Right cardiac atrium (tissue), 5 donors: Measurements from ENCODE around the gene TJAP1. TPM values are rescaled to one million over a fixed set of nuclear protein-coding genes. Genes with fewer than 3 reads are reported as not detected.

Experiments
- ATAC-seq, 2 donors: fragments of 200-7000 bp; cut with Tn5 transposase; one replicate each; pipeline versions ENCODE4 v1.8.0 to v1.9.1; 2020; ENCODE audit warnings: moderate library complexity in 2 of 2, mild to moderate bottlenecking in 1 of 2
- DNase-seq, 3 donors: peaks; one replicate each; pipeline ENCODE4 v3.0.0-alpha.2; 2020
- H3K27ac ChIP-seq: one replicate; pipeline ENCODE4 v1.5.1; 2013; ENCODE audit warnings: mild to moderate bottlenecking, low read length, control low read depth, moderate library complexity
- H3K27me3 ChIP-seq: one replicate; pipeline ENCODE4 v1.6.1; 2013; ENCODE audit not compliant: control insufficient read depth, insufficient read depth
- H3K4me1 ChIP-seq: one replicate; pipeline ENCODE4 v1.6.1; 2013; ENCODE audit warnings: low read length; ENCODE audit not compliant: control insufficient read depth, insufficient read depth
- H3K4me3 ChIP-seq: one replicate; pipeline ENCODE4 v1.5.1; 2013; ENCODE audit warnings: low read length, control low read depth
- H3K9me3 ChIP-seq: one replicate; pipeline ENCODE4 v1.6.1; 2013; ENCODE audit warnings: low read length; ENCODE audit not compliant: control insufficient read depth
- WGBS: extraction: QIAGEN DNeasy Blood & Tissue Kit; methylation state at CpG from one replicate; pipeline ENCODE4 v1.1.7; 2013; 5-methylcytosine and 5-hydroxymethylcytosine counted together
- intact Hi-C, 4 donors: fragments of 100-400 bp; cut with DNase I; formaldehyde crosslinking; loops; one replicate each; pipeline versions ENCODE4 v1.11.0 to v1.14.0; 2022 to 2023
- long read RNA-seq, 4 donors: library from polyadenylated mRNA; unstranded; transcript quantifications; one replicate each; pipeline ENCODE4 v2.0.0, GENCODE V29; 2020 to 2021
- polyA plus RNA-seq: library from polyadenylated mRNA; stranded (reverse); fragments of 200-250 nt; gene quantifications from one replicate; pipeline ENCODE4 v1.2.3, GENCODE V29; 2013
- total RNA-seq, 4 donors: library from RNA; stranded (reverse); fragmentation: NEBNext Ultra II Directional; extraction: Animal tissue kit (Norgen Biotek cat#: 25700); gene quantifications; one replicate each; pipeline ENCODE4 v1.2.1, GENCODE V29; 2021
- donor health status: healthy with polysubstance abuse.
- donor health status: DM: no; HTN: yes; CAD: no.
- donor health status: DM: no; HTN: no; CAD: no.
- donor health status: DM: no; HTN: yes; CAD: no; lungs with severe emphysema.
- donor health status: DM: yes; HTN: yes; CAD: no.

The TJAP1 gene, protein sequence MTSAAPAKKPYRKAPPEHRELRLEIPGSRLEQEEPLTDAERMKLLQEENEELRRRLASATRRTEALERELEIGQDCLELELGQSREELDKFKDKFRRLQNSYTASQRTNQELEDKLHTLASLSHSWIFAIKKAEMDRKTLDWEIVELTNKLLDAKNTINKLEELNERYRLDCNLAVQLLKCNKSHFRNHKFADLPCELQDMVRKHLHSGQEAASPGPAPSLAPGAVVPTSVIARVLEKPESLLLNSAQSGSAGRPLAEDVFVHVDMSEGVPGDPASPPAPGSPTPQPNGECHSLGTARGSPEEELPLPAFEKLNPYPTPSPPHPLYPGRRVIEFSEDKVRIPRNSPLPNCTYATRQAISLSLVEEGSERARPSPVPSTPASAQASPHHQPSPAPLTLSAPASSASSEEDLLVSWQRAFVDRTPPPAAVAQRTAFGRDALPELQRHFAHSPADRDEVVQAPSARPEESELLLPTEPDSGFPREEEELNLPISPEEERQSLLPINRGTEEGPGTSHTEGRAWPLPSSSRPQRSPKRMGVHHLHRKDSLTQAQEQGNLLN
- total RNA-seq: 10 to 100 TPM; 17.2 to 23.9 (median 20.1) TPM
- polyA plus RNA-seq: 15.5 TPM
- long read RNA-seq, donor 1, partial matches to known transcripts: 1 of 31 reads
- long read RNA-seq, donor 1, other reads (novel, unspliced or antisense): 28 of 31 reads
- long read RNA-seq, donor 2, partial matches to known transcripts: 3 of 6 reads
- long read RNA-seq, donor 2, other reads (novel, unspliced or antisense): 2 of 6 reads
- long read RNA-seq, donor 3, transcript TJAP1-205 (10 exons, 2,665 nt): major isoform, 5 of 28 reads
- long read RNA-seq, donor 3, partial matches to known transcripts: 4 of 28 reads
- long read RNA-seq, donor 3, other reads (novel, unspliced or antisense): 17 of 28 reads
- long read RNA-seq, donor 4, partial matches to known transcripts: 7 of 15 reads
- long read RNA-seq, donor 4, other reads (novel, unspliced or antisense): 4 of 15 reads

DNA sequence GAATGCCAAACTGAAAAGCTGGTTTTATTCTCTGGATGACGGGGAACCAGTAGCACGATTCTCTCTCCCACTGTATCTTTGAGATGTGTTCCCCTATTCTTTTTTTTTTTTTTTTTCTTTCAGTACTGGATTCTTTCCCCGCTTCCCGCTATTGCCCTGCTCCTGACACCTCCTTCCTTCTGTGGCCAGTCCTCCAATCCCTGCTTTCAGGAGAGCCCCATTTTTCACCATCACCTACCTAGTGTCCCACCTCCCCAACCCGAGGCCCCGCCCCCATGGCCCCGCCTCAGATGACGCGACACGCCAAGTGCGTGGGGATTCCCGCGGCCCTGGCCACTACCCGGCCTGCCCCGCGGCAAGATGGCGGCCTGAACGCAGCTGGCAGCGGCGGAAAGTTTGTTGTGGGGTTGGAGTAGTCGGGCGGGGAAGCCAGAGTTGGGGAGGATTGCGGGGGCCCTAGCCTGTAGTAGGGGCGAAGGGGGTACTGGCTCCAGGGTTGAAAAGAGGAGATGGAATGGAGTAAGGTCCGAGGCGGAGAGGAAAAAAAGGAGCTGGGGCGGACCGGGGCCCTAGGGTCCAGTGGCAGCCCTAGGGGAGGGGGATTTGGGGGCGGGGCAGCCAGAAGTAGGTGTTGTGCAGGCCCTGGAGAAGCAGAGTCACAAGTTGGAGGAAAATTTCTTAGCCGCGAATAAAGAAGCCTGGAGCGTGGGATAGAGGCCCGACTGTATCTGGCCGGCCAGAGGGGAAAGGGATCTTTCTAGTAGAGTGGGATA, at the start of gene TJAP1:
TJAP1 (plus strand) TSS at position 336 of the 773 bp plus-strand sequence. CDS start 21,432 bp downstream, outside the sequence.
- no peaks in the 10 kb centered on the region for H3K9me3 ChIP-seq
- H3K4me3 ChIP-seq: peak within 1 kb of the TSS; percentile 88
- peak; percentile 100 for ATAC-seq
- no peaks in the 10 kb centered on the region for H3K27me3 ChIP-seq
- DNase-seq: peak; percentile 93 to 98 (median 97)
- 1% methylated on average over 34 of the region's 34 CpGs for WGBS
- peaks cover 9% of the 10 kb centered on the region for H3K4me1 ChIP-seq
- peak within 1 kb of the TSS; percentile 51 for H3K27ac ChIP-seq
- intact Hi-C loops: no loop called here

DNA sequence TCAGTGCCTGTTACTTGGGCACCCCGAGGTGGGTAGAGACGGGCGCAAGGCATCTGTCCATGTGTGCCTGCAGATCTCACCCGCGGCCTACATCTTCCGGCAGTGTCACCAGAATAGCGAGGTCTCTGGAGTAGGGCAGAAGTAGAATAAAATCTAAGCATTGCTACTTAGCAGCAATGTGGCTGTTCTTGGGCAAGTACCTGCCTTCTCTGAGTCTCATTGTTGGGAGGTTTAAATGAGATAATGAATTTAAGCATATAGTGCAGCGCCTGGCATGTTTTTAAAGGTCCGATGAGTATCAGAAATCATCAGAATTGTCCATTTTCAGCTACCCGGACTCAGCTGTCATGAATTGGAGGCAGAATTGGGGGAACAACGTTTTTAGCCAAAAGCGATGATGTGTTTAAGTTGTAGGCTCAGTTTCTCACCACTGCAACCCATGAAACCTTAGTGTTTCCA, 49.2 kb upstream of the TJAP1 start:
- whole genome bisulfite sequencing: 16% methylated on average over 12 of the region's 12 CpGs
- no peaks in the 10 kb centered on the region for H3K27me3 ChIP-seq
- H3K4me1 ChIP-seq: no peaks in the 10 kb centered on the region
- intact Hi-C loops: no loop called here
- ATAC-seq (no peak), DNase-seq (no peak)
- H3K27ac ChIP-seq: peak overlapping the region; percentile 76
- H3K9me3 ChIP-seq: no peaks in the 10 kb centered on the region
- H3K4me3 ChIP-seq: peak overlapping the region; percentile 58

DNA sequence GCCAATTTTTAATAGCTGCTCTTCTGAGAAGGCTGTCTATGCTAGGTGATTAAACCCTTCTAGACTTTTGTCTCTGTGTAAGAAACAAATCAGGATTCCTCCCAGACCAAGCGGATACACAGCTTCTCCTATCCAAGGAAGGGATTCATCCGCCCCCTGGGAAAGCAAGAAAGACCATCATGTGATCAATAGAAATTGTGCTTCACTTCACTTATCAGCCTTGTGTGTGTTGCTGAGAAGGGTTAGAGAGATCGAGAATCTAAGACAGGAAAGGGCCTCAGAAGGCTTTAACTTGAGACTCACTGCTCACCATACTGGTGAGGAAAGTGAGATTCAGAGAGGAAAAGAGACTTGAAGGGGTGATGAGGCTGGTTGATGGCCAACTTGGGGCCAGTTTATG, 48.5 kb upstream of the TJAP1 start:
- intact Hi-C loops: no loop called here
- Histone ChIP-seq H3K4me1 (no peaks in the 10 kb centered on the region), H3K9me3 (no peaks in the 10 kb centered on the region), H3K4me3 (peak overlapping the region; percentile 58), H3K27ac (no peak overlapping the region), H3K27me3 (no peaks in the 10 kb centered on the region)
- no peak for DNase-seq
- WGBS: 86% methylated on average over 3 of the region's 3 CpGs
- no peak for ATAC-seq

DNA sequence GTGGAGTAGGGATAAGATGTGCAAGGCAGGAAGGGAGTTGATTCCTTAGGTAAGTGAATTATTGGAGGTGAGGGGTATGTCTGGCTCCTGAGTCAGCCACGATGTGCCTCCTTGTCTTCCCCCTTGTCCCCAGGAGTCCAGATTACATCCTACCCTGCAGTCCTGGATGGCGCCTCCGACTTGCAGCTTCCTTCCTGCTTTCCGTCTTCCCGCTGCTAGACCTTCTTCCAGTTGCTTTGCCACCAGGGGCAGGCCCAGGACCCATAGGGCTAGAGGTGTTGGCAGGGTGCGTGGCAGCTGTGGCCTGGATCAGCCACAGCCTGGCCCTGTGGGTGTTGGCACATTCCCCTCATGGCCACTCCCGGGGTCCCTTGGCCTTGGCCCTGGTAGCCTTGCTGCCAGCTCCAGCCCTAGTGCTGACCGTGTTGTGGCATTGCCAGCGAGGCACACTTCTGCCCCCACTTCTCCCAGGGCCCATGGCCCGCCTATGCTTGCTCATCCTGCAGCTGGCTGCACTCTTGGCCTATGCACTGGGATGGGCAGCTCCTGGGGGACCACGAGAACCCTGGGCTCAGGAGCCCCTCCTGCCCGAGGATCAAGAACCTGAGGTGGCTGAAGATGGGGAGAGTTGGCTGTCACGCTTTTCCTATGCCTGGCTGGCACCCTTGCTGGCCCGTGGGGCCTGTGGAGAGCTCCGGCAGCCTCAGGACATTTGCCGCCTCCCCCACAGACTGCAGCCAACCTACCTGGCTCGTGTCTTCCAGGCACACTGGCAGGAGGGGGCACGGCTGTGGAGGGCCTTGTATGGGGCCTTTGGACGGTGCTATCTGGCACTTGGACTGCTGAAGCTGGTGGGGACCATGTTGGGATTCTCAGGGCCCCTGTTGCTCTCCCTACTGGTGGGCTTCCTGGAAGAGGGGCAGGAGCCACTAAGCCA, 45.1 kb upstream of the TJAP1 start:
- H3K4me1 ChIP-seq: peaks cover 14% of the 10 kb centered on the region
- ATAC-seq: no peak
- intact Hi-C loops: no loop called here

DNA sequence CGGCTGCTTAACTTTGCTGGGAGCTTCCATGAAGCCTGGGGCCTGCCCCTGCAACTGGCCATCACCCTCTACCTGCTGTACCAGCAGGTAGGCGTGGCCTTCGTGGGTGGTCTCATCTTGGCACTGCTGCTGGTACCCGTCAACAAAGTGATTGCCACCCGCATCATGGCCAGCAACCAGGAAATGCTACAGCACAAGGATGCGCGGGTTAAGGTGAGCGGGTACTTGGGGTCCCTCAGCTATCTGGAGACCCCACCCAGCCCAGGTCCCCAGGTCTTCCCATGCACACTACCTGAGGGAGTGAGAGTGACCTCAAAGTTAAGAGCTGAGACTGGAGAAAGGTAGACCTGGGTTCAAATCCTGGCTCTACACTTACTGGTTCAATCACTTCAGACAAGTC, 44.2 kb upstream of the TJAP1 start:
- ATAC-seq (no peak), DNase-seq (no peak)
- WGBS: 82% methylated on average over 8 of the region's 8 CpGs
- Histone ChIP-seq H3K4me3 (no peak overlapping the region), H3K27me3 (no peaks in the 10 kb centered on the region), H3K9me3 (no peaks in the 10 kb centered on the region), H3K27ac (no peak overlapping the region), H3K4me1 (peaks cover 16% of the 10 kb centered on the region)
- intact Hi-C loops: no loop called here

More for the DNA sequence above, 45.1 kb upstream of the TJAP1 start:
- Histone ChIP-seq H3K9me3 (no peaks in the 10 kb centered on the region), H3K27ac (no peak overlapping the region), H3K27me3 (no peaks in the 10 kb centered on the region), H3K4me3 (no peak overlapping the region)
- peak in 1 of 3 donors; percentile 44 for DNase-seq
- 89% methylated on average over 19 of the region's 19 CpGs for WGBS

- Histone ChIP-seq H3K9me3 (no peaks in the 10 kb centered on the region), H3K27me3 (no peaks in the 10 kb centered on the region), H3K27ac (peak overlapping the region; percentile 77), H3K4me3 (no peak overlapping the region), H3K4me1 (peaks cover 16% of the 10 kb centered on the region)
- ATAC-seq: peak; percentile 60 to 74
- intact Hi-C loops: no loop called here
- DNase-seq: peak in 1 of 3 donors; percentile 64
- WGBS: 69% methylated on average over 15 of the region's 15 CpGs
These were observed 43.1 kb upstream of the TJAP1 start for GRCh38 chr6:43434001-43434840.

DNA sequence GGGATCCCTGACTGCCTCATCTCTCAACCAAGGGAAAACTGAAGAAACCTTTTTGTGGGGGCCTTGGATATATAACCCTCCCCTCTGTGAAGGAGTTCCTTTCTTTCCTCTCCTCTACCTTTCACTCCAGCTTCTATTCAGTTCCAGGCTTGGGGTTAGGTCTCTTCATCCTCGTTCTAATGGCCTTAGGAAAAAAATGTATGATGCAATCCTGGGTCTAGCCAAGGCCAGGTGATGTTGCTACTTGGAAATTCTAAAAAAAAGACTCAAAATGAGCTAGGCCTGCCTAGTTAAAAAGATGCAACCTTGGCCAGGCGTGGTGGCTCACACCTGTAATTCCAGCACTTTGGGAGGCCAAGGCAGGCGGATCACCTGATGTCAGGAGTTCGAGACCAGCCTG, 42.4 kb upstream of the TJAP1 start:
- Histone ChIP-seq H3K4me3 (no peak overlapping the region), H3K27me3 (no peaks in the 10 kb centered on the region), H3K9me3 (no peaks in the 10 kb centered on the region), H3K27ac (peak overlapping the region; percentile 77), H3K4me1 (peaks cover 16% of the 10 kb centered on the region)
- no peak for ATAC-seq
- 93% methylated on average over 4 of the region's 4 CpGs for WGBS
- no peak for DNase-seq
- intact Hi-C loops: no loop called here

DNA sequence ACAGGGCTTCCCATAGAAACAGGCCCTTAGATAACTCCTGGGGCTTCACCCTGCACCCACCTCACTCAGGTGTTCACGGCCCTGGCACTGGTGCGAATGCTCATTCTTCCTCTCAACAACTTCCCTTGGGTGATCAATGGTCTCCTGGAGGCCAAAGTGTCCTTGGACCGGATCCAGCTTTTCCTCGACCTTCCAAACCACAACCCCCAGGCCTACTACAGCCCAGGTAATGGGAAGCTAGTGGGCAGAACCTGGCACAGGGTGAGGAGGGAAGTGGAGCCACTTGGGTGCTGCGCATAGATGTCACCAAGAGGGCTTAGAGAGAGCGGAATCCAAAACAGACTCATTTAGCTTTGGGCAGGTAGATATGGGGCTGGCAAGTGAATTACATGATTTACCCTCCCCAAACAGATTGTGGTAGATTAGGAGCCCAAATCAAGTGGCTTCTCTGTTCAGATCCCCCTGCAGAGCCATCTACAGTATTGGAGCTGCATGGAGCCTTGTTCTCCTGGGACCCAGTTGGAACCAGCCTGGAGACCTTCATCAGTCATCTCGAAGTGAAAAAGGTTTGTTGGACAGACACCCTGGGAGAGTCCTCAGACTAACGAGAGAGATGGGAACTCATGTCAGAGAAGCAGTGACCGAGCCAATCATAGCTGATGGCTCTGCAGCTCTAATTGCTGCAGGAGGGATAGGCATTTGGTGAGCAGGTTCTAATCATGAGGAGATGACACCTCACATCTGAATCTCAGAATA, 41.5 kb upstream of the TJAP1 start:
- ATAC-seq (no peak), DNase-seq (peak in 1 of 3 donors; percentile 37)
- 82% methylated on average over 9 of the region's 9 CpGs for WGBS
- H3K4me1 ChIP-seq: peaks cover 16% of the 10 kb centered on the region
- intact Hi-C loops: no loop called here
- no peaks in the 10 kb centered on the region for H3K9me3 ChIP-seq
- peak overlapping the region; percentile 31 for H3K27ac ChIP-seq
- no peaks in the 10 kb centered on the region for H3K27me3 ChIP-seq
- no peak overlapping the region for H3K4me3 ChIP-seq
